ENCODE data around the gene FAM20C.

FAM20C gene

GRCh38 chr7:278081-278480 is 85.7 kb downstream of the FAM20C start:
- no peak overlapping the region for H3K27ac ChIP-seq
- DNase-seq (ENCODE audit: low read depth, low spot score), result no peak

- no peak for DNase-seq (ENCODE audit: low read depth, low spot score)
- no peak overlapping the region for H3K27ac ChIP-seq
Measured at GRCh38 chr7:279821-280220, 87.5 kb downstream of the FAM20C start.

- no peak for DNase-seq (ENCODE audit: low read depth, low spot score)
- no peak overlapping the region for H3K27ac ChIP-seq
Measured at GRCh38 chr7:280461-280860, 88.1 kb downstream of the FAM20C start.

- DNase-seq (ENCODE audit: low read depth, low spot score), result no peak
Measured at GRCh38 chr7:281637-282036, 89.3 kb downstream of the FAM20C start.

GRCh38 chr7:282621-283020 is 90.2 kb downstream of the FAM20C start:
- no peak for DNase-seq (ENCODE audit: low read depth, low spot score)
- no peak overlapping the region for H3K27ac ChIP-seq

More at GRCh38 chr7:281637-282036, 89.3 kb downstream of the FAM20C start:
- no peak overlapping the region for H3K27ac ChIP-seq

- DNase-seq (ENCODE audit: low read depth, low spot score), result no peak
- no peak overlapping the region for H3K27ac ChIP-seq
Measured at GRCh38 chr7:284762-285722, 92.7 kb downstream of the FAM20C start.

- no peak for DNase-seq (ENCODE audit: low read depth, low spot score)
- no peak overlapping the region for H3K27ac ChIP-seq
Measured at GRCh38 chr7:285731-286130, 93.4 kb downstream of the FAM20C start.

GRCh38 chr7:286266-286665 is 93.9 kb downstream of the FAM20C start:
- H3K27ac ChIP-seq, result no peak overlapping the region
- DNase-seq (ENCODE audit: low read depth, low spot score), result no peak

- no peak for DNase-seq (ENCODE audit: low read depth, low spot score)
- H3K27ac ChIP-seq, result no peak overlapping the region
Measured at GRCh38 chr7:288671-289101, 96.3 kb downstream of the FAM20C start.

- no peak for DNase-seq (ENCODE audit: low read depth, low spot score)
- H3K27ac ChIP-seq, result no peak overlapping the region
Measured at GRCh38 chr7:289209-289755, 96.9 kb downstream of the FAM20C start.

- no peak for DNase-seq (ENCODE audit: low read depth, low spot score)
- no peak within 1 kb of the TSS for H3K27ac ChIP-seq
Measured at GRCh38 chr7:289756-290553, 97.6 kb downstream of the FAM20C start, which contains the start of gene FOXL3. Gene FOXL3 (plus strand): TSS chr7:290170. CDS start chr7:290170, 0 bp downstream.

GRCh38 chr7:290554-291372 is 98.4 kb downstream of the FAM20C start:
- no peak overlapping the region for H3K27ac ChIP-seq
- no peak for DNase-seq (ENCODE audit: low read depth, low spot score)

GRCh38 chr7:291373-292092 is 99.2 kb downstream of the FAM20C start:
- no peak overlapping the region for H3K27ac ChIP-seq
- no peak for DNase-seq (ENCODE audit: low read depth, low spot score)

- H3K27ac ChIP-seq, result no peak overlapping the region
- no peak for DNase-seq (ENCODE audit: low read depth, low spot score)
Measured at GRCh38 chr7:292226-292625, 99.9 kb downstream of the FAM20C start.

- no peak for DNase-seq (ENCODE audit: low read depth, low spot score)
- H3K27ac ChIP-seq, result no peak overlapping the region
Measured at GRCh38 chr7:292826-293225, 100.5 kb downstream of the FAM20C start.

- H3K27ac ChIP-seq, result no peak overlapping the region
- DNase-seq (ENCODE audit: low read depth, low spot score), result no peak
Measured at GRCh38 chr7:293681-294439, 101.5 kb downstream of the FAM20C start.

GRCh38 chr7:294440-295154 is 102.2 kb downstream of the FAM20C start:
- no peak overlapping the region for H3K27ac ChIP-seq
- DNase-seq (ENCODE audit: low read depth, low spot score), result no peak

Measured in epithelial cell of prostate (primary cell).